Testis (tissue), 3 donors: ENCODE measurements around the gene RIBC2. TPM values are rescaled to one million over a fixed set of nuclear protein-coding genes. Genes with fewer than 3 reads are reported as not detected.

Experiments
- DNase-seq: peaks from one replicate; pipeline ENCODE4 v3.0.0-alpha.2; 2019
- H3K27ac ChIP-seq, 2 donors: fragments of 200-600 bp; sonication (generic); one replicate each; pipeline ENCODE4 v1.5.1; 2019
- H3K27me3 ChIP-seq: fragments of 200-600 bp; sonication (generic); one replicate; pipeline ENCODE4 v1.5.1; 2019
- H3K36me3 ChIP-seq: fragments of 200-600 bp; sonication (generic); one replicate; pipeline ENCODE4 v1.5.1; 2017; ENCODE audit warnings: low read depth; ENCODE audit errors: missing control alignments
- H3K4me1 ChIP-seq: fragments of 200-600 bp; sonication (generic); one replicate; pipeline ENCODE4 v1.5.1; 2019
- H3K4me3 ChIP-seq, 2 donors: fragments of 200-600 bp; sonication (generic); one replicate each; pipeline ENCODE4 v1.5.1; 2017 to 2019
- H3K9me3 ChIP-seq: fragments of 200-600 bp; sonication (generic); one replicate; pipeline ENCODE4 v1.5.1; 2017
- POLR2A ChIP-seq: fragments of 450-650 bp; IDR thresholded peaks from one replicate; pipeline ENCODE4 v1.6.1; 2017; ENCODE audit warnings: antibody characterized with exemption, mild to moderate bottlenecking, moderate library complexity
- WGBS, 2 donors: methylation state at CpG; one replicate each; pipeline ENCODE4 v1.1.5; 2018; 5-methylcytosine and 5-hydroxymethylcytosine counted together
- intact Hi-C: fragments of 100-400 bp; cut with DNase I; formaldehyde crosslinking; loops from one replicate; pipeline ENCODE4 v1.15.1; 2023; ENCODE audit warnings: low total_unique reads
- polyA plus RNA-seq: library from polyadenylated mRNA; stranded (reverse); fragments of 350-450 nt; fragmentation: Illumina TruSeq; extraction: RNeasy Lipid Tissue Mini Kit (QIAGEN cat#74804); gene quantifications from one replicate; pipeline ENCODE4 v1.2.3, GENCODE V29; 2014; ENCODE audit warnings: low read depth, low replicate concordance; ENCODE audit not compliant: insufficient read depth
- total RNA-seq, 2 donors: library from RNA; depleted of rRNA; stranded (reverse); fragments of >200 nt; gene quantifications; one replicate each; pipeline ENCODE4 v1.2.3, GENCODE V29; 2016
- TF ChIP-seq, protein P1 (sequence below), 3 experiments: fragments of 450-650 bp in 2 of 3; fragments of 200-600 bp in 1 of 3; sonication (generic) in 1 of 3; IDR thresholded peaks; one replicate each; pipeline ENCODE4 v1.5.1; 2016 to 2019; ENCODE audit warnings: antibody characterized with exemption in 3 of 3, mild to moderate bottlenecking in 2 of 3, moderate library complexity in 1 of 3

The RIBC2 gene
- total and polyA plus RNA-seq, 3 donors from 2014 or later: 20.3 to 66.7 (median 38.5) TPM

DNA sequence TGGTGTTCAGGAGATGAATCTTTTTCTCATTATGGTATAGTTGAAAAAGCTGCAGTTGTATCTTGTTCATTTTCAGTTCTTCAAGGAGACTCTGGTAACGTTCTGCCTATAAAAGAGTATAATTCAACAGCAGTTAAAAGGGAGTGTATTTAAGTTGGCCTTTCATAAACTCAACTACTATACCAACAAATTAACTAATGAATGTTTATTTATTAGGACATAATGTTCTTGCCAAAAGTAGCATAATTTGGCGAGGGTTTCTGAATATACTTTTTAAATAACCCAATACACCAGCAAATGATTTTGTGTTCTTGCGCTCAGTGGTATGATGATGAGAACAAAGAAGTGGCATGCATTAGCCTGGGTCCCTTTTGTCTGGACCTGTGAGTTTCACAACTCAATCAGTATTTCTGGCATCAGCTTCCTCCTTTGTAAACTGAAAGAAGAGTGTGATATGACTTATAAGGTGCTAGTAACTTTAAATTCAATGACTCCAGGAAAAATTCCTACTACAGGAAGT is 11.0 kb upstream of the RIBC2 start:
- TF ChIP-seq POLR2A: no peak
- TF ChIP-seq, protein P1, sequence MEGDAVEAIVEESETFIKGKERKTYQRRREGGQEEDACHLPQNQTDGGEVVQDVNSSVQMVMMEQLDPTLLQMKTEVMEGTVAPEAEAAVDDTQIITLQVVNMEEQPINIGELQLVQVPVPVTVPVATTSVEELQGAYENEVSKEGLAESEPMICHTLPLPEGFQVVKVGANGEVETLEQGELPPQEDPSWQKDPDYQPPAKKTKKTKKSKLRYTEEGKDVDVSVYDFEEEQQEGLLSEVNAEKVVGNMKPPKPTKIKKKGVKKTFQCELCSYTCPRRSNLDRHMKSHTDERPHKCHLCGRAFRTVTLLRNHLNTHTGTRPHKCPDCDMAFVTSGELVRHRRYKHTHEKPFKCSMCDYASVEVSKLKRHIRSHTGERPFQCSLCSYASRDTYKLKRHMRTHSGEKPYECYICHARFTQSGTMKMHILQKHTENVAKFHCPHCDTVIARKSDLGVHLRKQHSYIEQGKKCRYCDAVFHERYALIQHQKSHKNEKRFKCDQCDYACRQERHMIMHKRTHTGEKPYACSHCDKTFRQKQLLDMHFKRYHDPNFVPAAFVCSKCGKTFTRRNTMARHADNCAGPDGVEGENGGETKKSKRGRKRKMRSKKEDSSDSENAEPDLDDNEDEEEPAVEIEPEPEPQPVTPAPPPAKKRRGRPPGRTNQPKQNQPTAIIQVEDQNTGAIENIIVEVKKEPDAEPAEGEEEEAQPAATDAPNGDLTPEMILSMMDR (IDR thresholded peaks at IDR 0.05): no peak
- intact Hi-C loops: no loop called here
- Histone ChIP-seq H3K4me3 (no peak overlapping the region), H3K9me3 (no peaks in the 10 kb centered on the region), H3K36me3 (no peaks in the 10 kb centered on the region), H3K27ac (no peak overlapping the region), H3K27me3 (no peaks in the 10 kb centered on the region), H3K4me1 (no peaks in the 10 kb centered on the region)
- 62 to 63% methylated on average over 3 of the region's 3 CpGs for WGBS, 2 donors
- DNase-seq: no peak

DNA sequence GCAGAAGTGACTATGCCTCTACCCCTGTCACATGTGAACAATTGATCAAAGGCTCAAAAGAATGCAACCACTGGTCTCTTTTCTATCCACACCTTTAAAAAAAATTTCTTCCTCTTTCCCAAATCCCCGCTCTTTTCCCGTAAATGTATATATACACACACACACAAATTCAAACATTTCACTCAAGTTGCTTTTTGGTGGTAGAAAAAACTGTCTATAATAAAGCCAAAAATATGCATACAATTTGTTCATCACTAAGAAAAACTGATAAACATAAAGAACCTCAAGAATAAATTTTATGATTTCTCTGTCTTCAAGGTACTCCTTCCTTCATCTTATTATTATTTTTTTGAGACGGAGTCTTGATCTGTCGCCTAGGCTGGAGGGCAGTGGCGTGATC is 5.7 kb upstream of the RIBC2 start:
- no peak for TF ChIP-seq POLR2A
- TF ChIP-seq, protein P1 (IDR thresholded peaks at IDR 0.05): no peak
- Histone ChIP-seq H3K27me3 (no peaks in the 10 kb centered on the region), H3K36me3 (no peaks in the 10 kb centered on the region), H3K9me3 (no peaks in the 10 kb centered on the region), H3K27ac (no peak overlapping the region), H3K4me1 (no peaks in the 10 kb centered on the region), H3K4me3 (no peak overlapping the region)
- 93 to 96% methylated on average over 5 of the region's 5 CpGs for WGBS, 2 donors
- intact Hi-C loops: no loop called here
- DNase-seq: no peak

DNA sequence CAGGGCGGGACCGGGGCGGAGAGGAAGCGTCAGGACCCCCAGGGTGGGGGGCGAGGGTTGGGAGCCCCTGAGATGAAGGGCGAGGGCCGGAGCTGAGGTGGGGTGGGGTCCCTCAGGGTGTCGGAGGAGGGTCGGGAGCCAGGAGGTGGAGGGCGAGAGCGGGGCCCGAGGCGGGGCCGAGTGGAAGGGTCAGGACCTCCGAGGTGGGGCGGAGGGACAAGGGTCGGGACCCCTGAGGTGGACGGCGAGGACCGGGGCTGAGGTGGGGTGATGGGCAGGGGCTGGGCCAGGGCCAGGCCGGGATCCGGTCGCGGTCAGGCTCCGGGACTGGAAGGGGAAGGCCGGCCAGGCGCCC is 503 bp upstream of the RIBC2 start:
- no peaks in the 10 kb centered on the region for H3K36me3 ChIP-seq
- H3K4me3 ChIP-seq: peak overlapping the region; percentile 60 to 63
- intact Hi-C loops: no loop called here
- H3K4me1 ChIP-seq: peaks cover 4% of the 10 kb centered on the region
- TF ChIP-seq POLR2A: no peak
- TF ChIP-seq, protein P1 (IDR thresholded peaks at IDR 0.05): no peak
- peak overlapping the region; percentile 59 to 75 for H3K27ac ChIP-seq
- H3K9me3 ChIP-seq: no peaks in the 10 kb centered on the region
- WGBS, 2 donors: 76 to 81% methylated on average over 16 to 27 of the region's 27 CpGs
- DNase-seq: no peak
- no peaks in the 10 kb centered on the region for H3K27me3 ChIP-seq

DNA sequence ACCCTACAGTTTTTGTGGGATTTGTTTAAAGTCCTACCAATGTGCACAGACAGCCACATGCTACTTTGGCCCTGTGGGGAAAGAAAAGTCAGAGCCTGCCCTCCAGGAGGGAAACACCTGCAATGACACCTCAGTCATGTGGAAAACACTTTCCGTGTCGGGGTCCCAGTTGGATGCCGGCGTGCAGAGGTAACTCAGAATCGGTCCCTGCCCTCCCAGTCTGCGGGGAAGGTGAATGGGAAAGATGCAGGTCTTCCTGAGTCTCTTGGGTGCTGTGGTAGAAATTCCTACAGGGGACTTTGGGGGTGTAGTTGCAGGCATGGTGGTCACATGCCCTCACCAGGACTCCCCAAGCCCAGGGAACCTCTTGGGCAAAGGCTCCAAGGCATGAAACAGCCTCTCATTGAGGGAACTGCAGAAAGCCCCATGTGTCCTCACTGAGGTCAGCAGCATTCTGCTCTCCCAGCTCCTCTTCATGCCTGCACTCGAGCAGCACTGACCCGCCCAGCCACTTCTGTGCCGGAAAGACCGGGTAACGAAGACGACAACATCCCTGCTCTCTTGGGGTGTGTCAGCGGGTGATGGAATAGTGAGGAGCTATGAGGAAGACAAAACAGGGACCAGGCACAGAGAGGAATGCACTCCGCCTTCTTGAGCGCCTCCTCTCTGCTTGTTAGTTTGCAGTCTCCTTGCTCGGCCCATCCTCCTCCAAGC is 4.7 kb downstream of the RIBC2 start:
- no peak for TF ChIP-seq POLR2A
- TF ChIP-seq, protein P1 (IDR thresholded peaks at IDR 0.05): no peak
- intact Hi-C loops: no loop called here
- Histone ChIP-seq H3K9me3 (no peaks in the 10 kb centered on the region), H3K27me3 (no peaks in the 10 kb centered on the region), H3K4me3 (no peak overlapping the region), H3K27ac (no peak overlapping the region), H3K36me3 (no peaks in the 10 kb centered on the region), H3K4me1 (peaks cover 3% of the 10 kb centered on the region)
- DNase-seq: no peak
- WGBS, 2 donors: 96 to 97% methylated on average over 10 to 16 of the region's 16 CpGs

DNA sequence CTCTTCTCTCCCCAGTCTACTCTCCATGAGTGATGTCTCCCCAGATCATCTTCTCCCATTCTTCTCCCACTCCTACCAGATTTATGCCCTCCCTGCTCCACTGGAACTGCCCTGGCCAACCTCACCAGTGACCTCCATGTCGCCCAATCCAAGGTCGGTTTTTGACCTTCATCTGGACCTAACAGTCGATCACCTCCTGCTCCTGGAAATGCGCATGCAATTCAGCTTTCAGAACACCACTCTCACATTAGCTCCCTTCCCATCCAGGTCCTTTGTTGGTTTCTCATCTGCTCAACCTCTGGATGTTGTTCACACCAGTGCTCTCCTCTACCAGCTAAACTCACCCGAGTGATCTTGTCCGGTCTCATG is 5.3 kb downstream of the RIBC2 start:
- H3K9me3 ChIP-seq: no peaks in the 10 kb centered on the region
- H3K27me3 ChIP-seq: no peaks in the 10 kb centered on the region
- DNase-seq: no peak
- 94 to 97% methylated on average over 6 of the region's 6 CpGs for WGBS, 2 donors
- H3K4me3 ChIP-seq: no peak overlapping the region
- H3K36me3 ChIP-seq: no peaks in the 10 kb centered on the region
- intact Hi-C loops: no loop called here
- TF ChIP-seq, protein P1 (IDR thresholded peaks at IDR 0.05): no peak
- TF ChIP-seq POLR2A: no peak
- H3K4me1 ChIP-seq: no peaks in the 10 kb centered on the region
- no peak overlapping the region for H3K27ac ChIP-seq
